LNCaP clone FGC (cell line): ENCODE data around the gene NOC2L.

Experiments
- DNase-seq: peaks from one replicate; pipeline ENCODE4 v3.0.0-alpha.2; 2011; ENCODE audit warnings: low read depth
- H3K4me3 ChIP-seq: 2 replicates; pipeline ENCODE4 v1.5.1; 2011; ENCODE audit warnings: mild to moderate bottlenecking, low read depth, low read length, control low read depth
- CTCF ChIP-seq: IDR thresholded peaks from 2 replicates; pipeline ENCODE4 v1.5.1; 2012; ENCODE audit warnings: mild to moderate bottlenecking; ENCODE audit not compliant: control insufficient read depth, insufficient read depth; ENCODE audit errors: extremely low read depth

NOC2L gene

DNA sequence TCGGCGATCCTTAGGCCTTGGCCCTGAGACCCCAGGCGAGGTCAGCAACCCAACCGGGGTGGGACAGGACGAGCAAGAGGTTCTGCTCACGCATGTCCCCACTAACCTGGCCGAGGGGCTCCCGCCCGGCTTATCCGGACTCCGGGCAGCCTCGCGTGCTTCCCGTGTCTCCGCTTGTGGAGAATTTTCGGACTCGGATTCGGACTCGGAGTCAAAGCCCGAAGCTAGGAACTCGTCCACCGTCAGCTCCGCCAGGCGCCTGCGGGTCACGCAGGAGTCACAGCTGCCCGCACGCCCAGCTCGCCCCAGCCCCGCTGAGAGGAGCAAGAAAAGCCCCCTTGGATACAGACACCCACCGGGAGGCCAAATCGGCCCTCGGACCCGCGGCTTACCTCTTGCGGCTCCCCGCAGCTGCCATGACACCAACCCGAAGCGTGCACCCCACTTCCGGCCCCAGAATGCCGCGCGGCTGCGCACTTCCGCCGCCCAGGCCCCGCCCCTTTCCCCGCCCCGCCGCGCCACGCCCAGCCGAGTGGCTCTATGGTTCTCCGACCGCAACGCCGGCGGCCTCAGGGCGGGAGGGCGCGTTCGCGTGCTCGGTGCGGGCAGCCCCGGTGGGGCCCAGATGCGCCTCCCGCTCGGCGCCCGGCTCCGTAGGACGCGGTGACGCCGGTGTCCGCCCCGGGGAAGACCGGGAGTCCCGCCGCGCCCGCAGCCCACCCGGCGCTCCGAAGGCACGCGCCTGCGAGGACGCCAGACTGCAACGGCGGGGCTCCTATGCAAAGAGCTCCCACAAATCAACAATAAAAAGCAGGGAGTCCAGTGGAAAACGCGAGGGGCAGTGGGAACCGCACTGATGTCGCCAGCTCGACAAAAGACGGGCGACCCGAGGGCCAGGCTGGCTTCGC is at the start of gene NOC2L:
TSS of gene NOC2L (minus strand) at position 434 of the 908 bp plus-strand sequence. CDS start at position 418, 16 bp downstream.
- DNase-seq, result peak; percentile 35
- no peak for TF ChIP-seq CTCF

DNA sequence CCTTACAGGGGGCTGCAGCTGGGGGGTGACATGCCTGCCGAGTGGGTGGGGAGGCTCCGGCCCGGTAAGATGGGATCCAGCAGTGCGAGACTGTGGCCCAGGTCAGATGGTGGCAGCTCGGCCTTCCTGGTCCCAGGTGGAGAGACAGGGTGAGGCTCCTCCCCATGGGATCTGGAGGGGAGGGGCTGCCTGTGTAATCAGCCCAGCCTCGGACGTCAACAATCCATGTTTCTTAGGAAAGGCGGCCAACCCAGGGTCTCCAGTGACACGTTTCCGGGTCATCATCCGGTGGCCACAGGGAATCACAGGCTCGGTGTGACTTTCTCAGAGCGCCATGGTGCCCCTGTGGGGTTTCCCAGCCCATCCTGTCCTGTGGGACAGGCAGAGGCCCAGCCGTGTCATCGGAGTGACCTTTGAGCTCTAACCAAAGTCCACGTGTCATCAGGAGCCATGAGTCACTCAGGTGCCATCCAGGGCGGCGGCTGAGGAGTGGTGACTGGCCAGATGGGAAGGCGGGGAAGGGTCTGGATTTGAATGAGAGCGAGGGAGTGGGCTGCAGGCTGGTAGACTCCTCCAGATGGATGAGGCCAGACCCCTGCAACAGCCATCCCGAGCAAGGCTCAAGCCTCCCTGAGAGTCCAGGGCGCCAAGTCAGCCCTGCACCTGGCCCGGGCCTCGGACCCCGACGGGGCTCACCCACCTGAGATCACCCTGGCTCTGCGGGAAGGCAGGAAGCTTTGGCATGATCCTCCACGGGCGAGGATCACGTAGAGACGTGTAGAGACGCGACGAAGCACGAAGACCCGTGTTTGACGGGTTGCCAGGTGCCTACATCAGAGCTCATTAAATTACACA is 47.5 kb upstream of the NOC2L start:
- no peak for TF ChIP-seq CTCF
- H3K4me3 ChIP-seq, result no peak overlapping the region
- no peak for DNase-seq

More for the DNA sequence above, at the start of gene NOC2L:
- peak within 1 kb of the TSS; percentile 72 for H3K4me3 ChIP-seq

GRCh38 chr1:1005774-1006304 is 46.8 kb upstream of the NOC2L start:
- TF ChIP-seq CTCF, result no peak
- DNase-seq, result no peak
- H3K4me3 ChIP-seq, result no peak overlapping the region

- DNase-seq, result peak; percentile 82
- H3K4me3 ChIP-seq, result no peak overlapping the region
- no peak for TF ChIP-seq CTCF
Measured at GRCh38 chr1:1004780-1005697, 46.0 kb upstream of the NOC2L start.

DNA sequence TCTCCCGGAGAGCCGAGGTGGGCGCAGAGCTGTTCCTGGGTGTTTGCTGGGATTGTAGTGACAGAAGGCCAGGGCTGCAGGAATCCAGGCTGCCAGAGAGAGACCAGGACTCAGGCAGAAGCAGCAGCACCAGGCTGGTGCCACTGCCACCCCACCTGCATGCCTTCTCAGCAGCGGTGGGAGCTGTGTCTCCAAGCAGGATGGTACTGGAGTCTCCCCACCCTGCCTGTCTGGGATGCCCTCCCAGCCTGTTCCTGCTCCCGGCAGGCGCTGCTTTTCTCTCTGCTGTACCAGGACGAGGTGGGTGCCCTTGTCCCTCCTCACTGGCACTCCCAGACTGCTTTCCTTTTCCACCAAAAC is 45.3 kb upstream of the NOC2L start:
- TF ChIP-seq CTCF, result no peak
- no peak overlapping the region for H3K4me3 ChIP-seq

More for the DNA sequence above, 45.3 kb upstream of the NOC2L start:
- no peak for DNase-seq
